HG03066 (cell line): Measurements from ENCODE around the gene SPG11.
"Not testable (repeated sequence)": the region's sequence is repeated elsewhere in the genome, so short reads cannot be mapped to it uniquely, and the experiment has no call there.

ENCODE experiments used
- ATAC-seq: cut with Tn5 transposase; IDR thresholded peaks from one replicate; pipeline ENCODE4 v1.9.1; 2021; ENCODE audit warnings: low read depth; ENCODE audit not compliant: unreplicated experiment

The SPG11 gene

GRCh38 chr15:44682809-44683682 is 19.6 kb upstream of the SPG11 start:
- ATAC-seq: not testable (repeated sequence)

DNA sequence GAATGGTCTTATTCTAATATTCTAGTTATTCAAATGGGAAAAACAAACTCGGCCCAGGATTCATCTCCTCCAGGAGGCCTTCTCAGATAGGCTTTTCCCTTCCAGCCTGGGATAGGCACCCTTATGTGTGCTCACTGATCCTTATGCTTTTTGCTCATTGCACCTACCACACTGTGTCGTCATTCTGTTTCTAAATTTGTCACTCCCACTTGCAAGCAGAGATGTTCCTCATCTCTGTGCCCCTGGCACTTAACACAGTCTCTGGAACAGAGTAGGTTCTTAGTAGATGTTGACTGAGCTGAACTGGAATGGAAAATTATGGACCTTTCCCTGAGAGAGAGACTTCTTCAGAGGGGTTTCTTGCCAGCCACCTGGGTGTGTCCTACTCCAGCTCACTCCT is 18.7 kb upstream of the SPG11 start:
- no peak for ATAC-seq

- ATAC-seq: peak; percentile 55
Observed at GRCh38 chr15:44676676-44677075, 13.2 kb upstream of the SPG11 start.

DNA sequence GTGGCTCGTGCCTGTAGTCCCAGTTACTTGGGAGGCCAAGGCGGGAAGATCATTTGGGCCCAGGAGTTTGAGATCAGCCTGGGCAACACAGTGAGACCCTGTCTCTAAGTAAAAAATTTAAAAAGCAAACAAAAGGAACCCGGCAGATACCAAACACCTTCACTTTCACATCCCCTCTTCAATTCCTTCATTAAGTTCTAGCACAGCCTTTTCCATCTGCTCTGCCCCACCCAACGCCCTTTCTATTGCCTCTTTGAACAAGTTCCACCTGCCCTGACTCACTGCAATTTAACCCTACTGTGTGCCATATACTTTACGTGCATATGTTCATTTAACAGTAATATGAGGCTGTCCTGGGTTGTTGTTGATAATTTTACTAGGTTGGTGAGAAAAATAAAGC is 12.4 kb upstream of the SPG11 start:
- ATAC-seq: no peak

GRCh38 chr15:44673639-44674038 is 10.2 kb upstream of the SPG11 start:
- ATAC-seq: no peak

DNA sequence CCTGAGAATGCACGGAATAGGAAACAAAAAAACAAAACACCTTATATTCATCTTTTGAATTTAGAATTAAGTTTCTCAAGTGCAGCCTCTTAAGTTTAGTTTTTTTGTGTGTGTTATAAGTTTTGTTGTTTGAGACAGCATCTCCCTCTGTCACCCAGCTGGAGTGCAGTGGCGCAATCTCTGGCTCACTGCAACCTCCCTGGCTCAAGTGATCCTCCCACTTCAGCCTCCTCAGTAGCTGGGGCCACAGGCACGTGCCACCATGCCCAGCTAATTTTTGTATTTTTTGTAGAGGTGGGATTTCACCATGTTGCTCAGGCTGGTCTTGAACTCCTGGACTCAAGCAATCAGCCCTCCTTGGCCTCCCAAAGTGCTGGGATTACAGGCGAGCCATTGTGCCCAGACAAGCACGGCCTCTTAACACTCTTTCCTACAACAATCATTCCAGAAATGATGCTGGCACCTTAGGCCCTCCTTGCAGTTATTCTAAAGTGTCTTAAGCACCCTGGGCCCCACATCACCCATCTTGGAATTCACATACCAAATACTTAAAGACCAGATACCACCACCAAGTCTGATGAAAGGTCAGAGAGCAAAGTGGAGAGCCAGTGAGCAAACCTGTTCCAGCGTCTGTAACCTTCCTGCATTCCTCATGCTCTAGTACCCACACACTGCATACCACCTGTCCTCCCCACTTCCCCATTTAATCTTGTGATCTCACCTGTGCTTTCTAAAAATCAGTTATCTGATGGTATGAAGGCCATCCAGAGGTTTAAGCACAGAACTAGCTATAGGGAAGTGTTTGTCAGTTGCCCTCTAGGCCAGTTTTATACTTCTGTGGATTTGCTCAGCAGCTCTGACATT is 6.9 kb upstream of the SPG11 start:
- ATAC-seq: no peak

- no peak for ATAC-seq
Observed at GRCh38 chr15:44668921-44669320, 5.5 kb upstream of the SPG11 start.

DNA sequence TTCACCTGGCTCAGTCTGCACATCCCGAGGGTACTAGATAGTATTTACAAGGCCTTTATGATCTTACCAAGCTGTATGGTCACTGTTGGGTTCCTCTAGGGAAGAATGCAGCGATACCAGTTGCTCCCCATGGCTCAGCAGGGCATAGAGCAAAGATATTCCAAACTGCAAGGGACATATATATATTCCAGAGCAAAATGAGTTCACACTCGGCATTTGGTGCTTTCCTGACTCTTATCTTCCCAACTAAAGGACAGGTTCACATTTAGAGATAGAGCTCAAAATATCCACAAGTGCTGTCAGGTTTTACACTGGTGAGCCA is 3.5 kb upstream of the SPG11 start:
- ATAC-seq: no peak

DNA sequence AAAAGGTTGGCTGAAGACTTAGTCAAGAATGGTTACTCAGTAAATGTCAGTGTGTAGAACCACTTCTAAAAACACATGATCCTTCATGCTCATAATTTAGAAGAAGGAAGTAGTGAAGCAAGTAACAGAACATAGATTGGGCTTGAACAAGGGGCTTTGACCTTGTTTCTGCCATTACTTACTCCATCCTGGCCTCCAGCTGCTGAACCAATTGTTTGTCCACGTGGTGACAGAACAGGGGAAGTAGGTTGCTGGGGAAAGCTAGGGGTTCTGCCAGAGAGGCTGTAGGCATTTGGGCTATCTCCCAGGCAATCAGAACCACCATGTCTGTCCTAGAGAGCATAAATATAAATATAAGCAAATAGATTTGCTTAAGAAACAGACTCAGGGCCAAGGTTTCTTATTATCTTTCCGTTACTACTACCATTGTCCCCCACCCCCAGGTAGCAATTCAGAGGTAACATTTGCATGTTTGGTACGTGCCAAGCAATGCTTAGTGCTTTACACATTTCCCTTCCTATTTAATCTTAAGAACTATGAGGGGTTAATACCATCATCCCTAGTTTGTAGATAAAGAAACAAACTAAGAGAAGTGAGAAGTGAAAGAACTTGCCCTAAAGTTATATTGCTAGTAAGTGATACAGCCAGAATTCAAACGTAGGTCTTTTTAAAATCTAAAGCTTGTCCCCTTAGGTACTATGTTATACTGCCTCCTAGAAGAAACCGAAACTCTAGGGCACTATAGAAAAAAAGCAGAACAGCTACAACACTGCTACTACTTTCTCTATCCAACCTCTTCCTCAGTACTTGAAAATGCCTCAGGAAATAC is 3.0 kb upstream of the SPG11 start:
- ATAC-seq: no peak

DNA sequence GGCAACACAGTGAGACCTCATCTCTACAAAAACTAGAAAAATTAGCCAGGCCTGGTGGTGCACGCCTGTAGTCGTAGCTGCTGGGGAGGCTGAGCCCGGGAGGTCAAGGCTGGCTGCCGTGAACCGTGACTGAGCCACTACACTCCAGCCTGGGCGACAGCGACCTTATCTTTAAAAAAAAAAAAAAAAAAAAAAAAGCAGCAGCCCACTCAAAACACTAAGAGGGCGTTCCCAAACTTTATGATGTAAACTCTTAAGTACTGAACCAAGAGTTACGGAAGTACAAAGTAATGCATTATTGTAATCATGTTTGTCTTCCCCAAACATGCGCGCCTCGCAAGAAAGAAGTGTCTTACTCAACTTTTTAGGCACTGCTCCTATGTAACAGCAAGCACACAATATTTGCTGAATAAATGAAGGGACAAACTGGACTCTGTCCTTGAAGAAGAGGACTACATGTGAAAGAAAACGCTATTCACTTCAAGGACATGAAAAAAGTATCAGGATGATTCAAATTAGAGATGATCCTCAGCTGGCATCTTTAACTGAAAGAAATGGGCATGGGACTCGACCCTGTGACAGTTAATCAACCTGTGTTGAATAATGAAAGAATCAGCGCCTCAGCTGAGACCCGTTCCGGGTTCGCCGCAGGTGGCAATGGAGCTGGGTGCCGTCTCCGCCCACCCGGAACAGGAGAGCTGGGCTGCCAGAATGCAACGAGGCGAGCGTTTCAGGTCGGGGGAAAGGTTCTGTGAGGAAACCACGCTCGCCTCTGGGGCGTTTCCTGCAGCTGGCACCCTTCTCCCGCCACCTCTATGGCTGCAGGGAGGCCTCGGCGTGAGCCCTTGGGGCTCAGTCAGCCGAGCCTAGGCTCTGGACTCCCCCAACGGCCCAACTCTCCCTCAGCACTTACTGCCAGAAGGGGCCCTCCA is 718 bp downstream of the SPG11 start:
- ATAC-seq: peak; percentile 50

GRCh38 chr15:44661576-44661975 is 1.9 kb downstream of the SPG11 start:
- no peak for ATAC-seq

DNA sequence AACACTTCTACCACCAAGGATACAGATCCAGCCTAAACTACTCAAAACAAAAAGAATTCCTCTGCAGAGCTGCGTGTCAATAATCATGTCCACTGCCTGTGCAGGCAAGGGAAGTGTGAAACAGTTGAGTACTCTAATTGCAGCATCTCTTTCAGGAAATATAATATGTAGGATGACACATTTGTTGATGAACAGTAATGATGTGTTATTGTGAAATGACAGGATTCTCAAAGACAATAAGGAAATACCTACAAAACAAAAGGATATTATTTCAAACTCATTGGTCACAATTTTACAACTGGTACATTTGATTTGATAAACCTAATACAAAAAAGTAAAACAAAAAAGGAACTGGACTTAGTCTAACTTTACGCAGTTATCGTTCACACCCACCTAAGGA is 4.4 kb downstream of the SPG11 start:
- no peak for ATAC-seq

DNA sequence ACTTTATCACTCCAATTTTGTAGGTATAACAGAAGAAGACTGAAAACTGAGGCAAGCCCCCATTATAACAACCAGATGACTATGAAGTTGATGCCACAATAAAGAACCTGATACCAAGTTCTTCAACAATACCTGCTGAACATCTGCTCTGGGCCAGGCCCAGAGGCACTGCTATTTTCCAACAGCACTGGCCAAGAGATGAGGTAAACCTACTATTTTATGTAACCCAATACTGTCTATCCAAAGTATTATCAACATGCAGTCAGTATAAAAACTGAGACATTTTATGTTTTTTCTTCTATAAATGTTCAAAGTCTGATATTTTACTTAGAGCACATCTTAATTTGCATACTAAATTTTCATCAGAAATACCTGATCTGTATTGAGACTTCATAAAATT is 6.1 kb downstream of the SPG11 start:
- ATAC-seq: no peak

DNA sequence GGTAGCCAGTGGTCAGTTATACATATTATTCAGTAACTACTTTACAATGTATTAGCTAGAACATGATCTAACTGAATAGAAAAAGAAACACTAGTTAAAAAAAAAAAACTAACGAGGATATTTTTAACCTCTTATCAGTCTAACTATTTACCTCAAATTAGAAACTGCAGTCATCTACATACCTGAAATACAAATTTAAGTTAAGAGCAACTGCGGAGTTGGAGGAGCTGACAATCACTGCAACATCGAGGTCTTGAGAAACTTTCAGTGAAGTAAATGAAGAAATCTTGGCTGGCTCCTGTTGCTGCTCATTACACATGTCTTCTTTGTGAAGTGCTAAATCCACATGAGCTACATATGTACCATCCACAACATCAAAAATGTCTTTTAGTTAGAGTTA is 6.5 kb downstream of the SPG11 start:
- no peak for ATAC-seq

DNA sequence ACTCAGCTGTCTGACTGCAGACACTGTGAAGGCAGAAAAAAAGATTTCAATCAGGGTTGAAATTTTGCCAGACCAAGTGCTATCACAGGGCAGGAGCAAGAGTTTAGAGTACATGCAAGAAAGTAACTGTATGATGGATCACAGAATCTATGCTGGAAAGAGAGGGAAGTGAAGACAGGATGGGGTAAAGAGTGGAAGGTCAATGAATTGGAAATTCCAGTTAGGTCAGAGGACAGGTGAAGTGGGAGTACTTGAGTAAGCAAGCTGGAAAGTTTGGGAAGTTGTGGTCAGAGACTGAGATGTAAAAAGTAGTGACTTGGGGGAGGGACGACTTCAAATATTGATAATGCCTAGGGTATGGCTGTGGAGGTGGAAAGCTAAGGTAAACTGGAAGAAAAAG is 7.2 kb downstream of the SPG11 start:
- no peak for ATAC-seq

GRCh38 chr15:44654858-44655257 is 8.6 kb downstream of the SPG11 start:
- no peak for ATAC-seq

DNA sequence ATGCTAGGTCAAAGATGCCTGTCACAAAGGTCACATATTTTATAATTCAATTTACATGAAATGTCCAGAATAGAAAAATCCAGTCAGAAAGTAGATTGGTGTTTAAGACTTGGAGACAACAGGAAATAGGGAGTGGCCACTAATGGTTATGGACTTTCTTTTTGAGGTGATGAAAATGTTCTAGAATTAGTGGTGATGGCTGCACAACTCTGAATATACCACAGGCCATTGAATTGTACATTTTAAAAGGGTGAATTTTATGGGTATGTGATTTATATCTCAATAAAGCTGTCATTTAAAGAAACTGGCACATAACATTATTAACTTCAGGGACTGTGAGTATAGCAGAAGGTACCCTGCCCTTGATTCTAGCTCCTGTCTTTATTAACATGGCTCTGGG is 15.8 kb downstream of the SPG11 start:
- no peak for ATAC-seq

DNA sequence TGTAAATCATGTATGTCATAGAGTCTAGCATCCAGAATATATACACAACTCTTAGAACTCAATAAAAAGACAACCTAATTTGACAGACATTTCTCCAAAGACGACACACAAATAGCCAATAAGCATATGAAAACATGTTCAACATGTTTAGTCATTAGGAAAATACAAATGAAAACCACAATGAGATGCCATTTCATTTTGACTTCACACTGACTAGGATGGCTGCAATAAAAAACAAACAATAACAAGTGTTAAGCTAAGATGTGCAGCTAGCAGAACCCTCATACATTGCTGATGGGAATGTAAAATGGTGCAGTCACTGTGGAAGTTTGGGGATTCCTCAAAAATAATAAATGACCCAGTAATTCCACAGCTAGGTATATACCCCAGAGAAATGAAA is 16.4 kb downstream of the SPG11 start:
- ATAC-seq: no peak

DNA sequence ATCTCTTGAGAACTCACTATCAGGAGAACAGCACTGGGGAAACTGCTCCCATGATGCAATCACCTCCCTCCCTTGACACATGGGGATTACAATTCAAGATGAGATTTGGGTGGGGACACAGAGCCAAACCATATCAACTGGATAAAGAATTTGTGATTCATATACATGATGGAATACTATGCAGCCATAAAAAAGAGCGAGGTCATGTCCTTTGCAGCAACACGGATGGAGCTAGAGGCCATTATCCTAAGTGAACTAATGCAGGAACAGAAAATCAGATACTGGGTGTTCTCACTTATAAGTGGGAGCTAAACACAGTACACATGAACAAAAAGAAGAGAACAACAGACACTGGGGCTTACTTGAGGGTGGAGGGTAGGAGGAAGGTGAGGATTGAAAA is 17.0 kb downstream of the SPG11 start:
- no peak for ATAC-seq

DNA sequence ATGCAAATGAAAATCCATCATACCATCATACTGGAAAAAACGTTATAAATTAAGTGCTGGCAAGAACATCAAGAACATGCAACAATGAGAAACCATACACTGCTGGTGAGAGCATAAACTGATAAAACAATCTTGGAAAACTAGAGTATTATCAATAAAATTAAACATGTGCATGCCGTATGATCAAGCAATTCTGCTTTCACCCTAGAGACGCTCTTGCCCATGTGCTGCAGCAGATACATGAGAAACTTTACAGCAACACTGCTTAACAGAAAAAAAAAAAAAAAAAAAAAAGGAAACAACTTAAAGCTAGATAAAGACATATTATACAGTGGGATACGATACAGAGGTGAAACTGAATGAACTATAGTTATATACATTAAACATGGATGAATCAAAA is 21.8 kb downstream of the SPG11 start:
- ATAC-seq: no peak
